NCI-H2107 treated with DMSO at 0.1 percent for 48 hours (cell line): ENCODE results near the gene THUMPD3.

ENCODE experiments used
- DNase-seq: peaks from one replicate; lab custom pipeline; 2025; ENCODE audit not compliant: unreplicated experiment; lab: John Stamatoyannopoulos, UW

THUMPD3 gene

GRCh38 chr3:9415485-9416138 lies 52.8 kb downstream of the THUMPD3 start:
- DNase-seq, result no peak

- DNase-seq, result no peak
Observed at GRCh38 chr3:9416139-9416780, 53.4 kb downstream of the THUMPD3 start.

GRCh38 chr3:9420850-9421549 lies 58.1 kb downstream of the THUMPD3 start:
- no peak for DNase-seq

- DNase-seq, result peak; percentile 91
Observed at GRCh38 chr3:9422712-9423424, 60.0 kb downstream of the THUMPD3 start.

GRCh38 chr3:9428411-9428810 lies 65.6 kb downstream of the THUMPD3 start:
- no peak for DNase-seq

GRCh38 chr3:9430733-9431132 lies 67.9 kb downstream of the THUMPD3 start:
- DNase-seq, result no peak

GRCh38 chr3:9433627-9434521 lies 71.0 kb downstream of the THUMPD3 start:
- no peak for DNase-seq

GRCh38 chr3:9435316-9435715 lies 72.5 kb downstream of the THUMPD3 start:
- DNase-seq, result no peak
